Measurements from ENCODE around the gene FOXI2.

FOXI2 gene

GRCh38 chr10:127738512-127739424 lies 1.8 kb downstream of the FOXI2 start:
- in situ Hi-C loops (cut with HindIII; ENCODE audit: low pct_ligation_motif_present, low pct_unique_long_range_greater_than_20kb, low sequenced_read_pairs), result no loop called here
- DNase-seq, result no peak

DNA sequence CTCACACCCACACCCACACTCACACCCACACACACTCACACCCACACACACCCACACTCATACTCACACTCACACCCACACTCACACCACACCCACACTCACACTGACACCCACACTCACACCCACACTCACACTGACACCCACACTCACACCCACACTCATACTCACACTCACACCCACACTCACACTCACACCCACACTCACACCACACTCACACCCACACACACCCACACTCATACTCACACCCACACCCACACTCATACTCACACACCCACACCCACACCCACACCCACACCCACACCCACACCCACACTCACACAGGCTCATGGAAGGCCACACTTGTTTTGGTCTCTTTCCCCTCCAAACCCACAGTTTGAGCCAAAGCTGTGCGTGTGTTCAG lies 2.9 kb downstream of the FOXI2 start:
- DNase-seq, result no peak
- in situ Hi-C loops (cut with HindIII; ENCODE audit: low pct_ligation_motif_present, low pct_unique_long_range_greater_than_20kb, low sequenced_read_pairs), result no loop called here

GRCh38 chr10:127740596-127740995 lies 3.6 kb downstream of the FOXI2 start:
- DNase-seq, result no peak
- in situ Hi-C loops (cut with HindIII; ENCODE audit: low pct_ligation_motif_present, low pct_unique_long_range_greater_than_20kb, low sequenced_read_pairs), result no loop called here

DNA sequence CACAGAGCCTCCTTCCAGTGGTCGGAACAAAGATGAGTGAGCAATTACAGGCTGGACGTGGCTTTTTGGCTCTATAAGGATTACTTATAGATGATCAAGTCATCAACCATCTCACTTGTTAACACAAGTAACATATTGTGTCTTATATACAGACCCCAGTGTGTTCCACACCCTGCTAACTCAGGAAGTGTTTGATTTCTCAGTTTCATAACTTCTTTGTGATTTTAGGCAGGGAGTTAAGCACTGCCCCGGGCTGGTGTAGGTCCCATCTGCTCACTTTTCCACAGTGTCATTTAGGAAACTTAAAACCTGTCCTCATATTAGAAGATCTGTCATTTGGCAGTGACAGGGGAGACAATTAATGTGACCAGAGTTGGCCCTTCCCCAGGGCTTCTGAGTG lies 6.2 kb downstream of the FOXI2 start:
- in situ Hi-C loops (cut with HindIII; ENCODE audit: low pct_ligation_motif_present, low pct_unique_long_range_greater_than_20kb, low sequenced_read_pairs), result no loop called here
- no peak for DNase-seq

DNA sequence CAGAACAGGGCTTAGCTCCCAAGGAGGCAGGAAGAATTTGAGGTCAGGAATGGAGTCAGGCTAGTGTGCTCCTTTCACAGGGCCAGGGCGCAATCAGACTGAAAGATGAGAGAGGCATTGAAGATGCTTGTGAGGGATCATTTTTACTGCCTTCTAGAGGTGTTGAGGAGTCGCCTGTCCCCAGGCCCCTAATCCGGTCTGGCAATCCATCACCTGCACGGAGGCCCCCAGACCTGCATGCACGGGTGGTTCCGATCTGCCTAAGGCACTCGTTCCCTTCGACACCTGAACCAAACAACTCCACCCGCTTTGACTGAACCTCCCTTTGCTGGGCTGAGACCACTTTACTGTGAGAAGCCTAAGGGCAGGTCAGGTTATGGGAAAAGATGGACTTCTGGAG lies 8.0 kb downstream of the FOXI2 start:
- DNase-seq, result no peak
- in situ Hi-C loops (cut with HindIII; ENCODE audit: low pct_ligation_motif_present, low pct_unique_long_range_greater_than_20kb, low sequenced_read_pairs), result no loop called here

DNA sequence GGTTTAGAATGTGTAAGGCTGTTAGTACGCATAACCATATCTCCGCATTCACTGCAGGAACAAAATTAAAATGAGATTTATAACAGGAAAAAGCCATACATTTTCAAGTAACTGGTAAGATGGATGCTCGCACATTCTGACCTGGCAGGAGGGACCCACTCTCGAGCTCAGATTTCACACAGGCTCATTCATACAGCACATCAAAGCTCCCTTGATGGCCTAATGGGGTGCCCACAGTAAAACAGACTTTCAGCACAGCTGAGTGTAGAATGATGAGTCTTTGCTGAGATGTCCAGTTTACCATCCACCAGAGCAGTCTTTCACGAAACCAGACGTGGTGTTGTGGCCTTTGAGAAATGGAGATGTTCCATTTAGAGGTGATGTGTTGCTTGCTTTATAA lies 8.9 kb downstream of the FOXI2 start:
- in situ Hi-C loops (cut with HindIII; ENCODE audit: low pct_ligation_motif_present, low pct_unique_long_range_greater_than_20kb, low sequenced_read_pairs), result no loop called here
- no peak for DNase-seq

GRCh38 chr10:127755753-127756152 lies 18.8 kb downstream of the FOXI2 start:
- in situ Hi-C loops (cut with HindIII; ENCODE audit: low pct_ligation_motif_present, low pct_unique_long_range_greater_than_20kb, low sequenced_read_pairs), result no loop called here
- DNase-seq, result no peak

DNA sequence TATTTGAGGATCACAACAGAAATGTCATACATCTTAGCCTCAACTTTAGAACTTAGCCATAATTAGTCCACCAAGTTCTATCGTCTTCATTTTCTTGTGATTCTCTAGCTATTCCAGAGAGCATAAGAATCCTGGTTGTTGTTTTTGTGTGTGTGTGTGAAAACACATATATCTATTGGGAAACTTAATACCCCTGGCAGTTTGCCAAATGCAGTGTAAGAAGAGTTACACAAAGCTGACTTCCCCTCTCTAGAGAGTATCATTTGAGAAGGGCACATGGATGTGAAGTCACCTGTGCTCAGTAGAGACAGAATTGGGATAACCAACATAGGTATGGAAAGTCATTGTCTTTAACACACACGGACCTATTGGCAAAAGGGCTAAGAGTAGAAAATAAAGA lies 19.3 kb downstream of the FOXI2 start:
- no peak for DNase-seq

DNA sequence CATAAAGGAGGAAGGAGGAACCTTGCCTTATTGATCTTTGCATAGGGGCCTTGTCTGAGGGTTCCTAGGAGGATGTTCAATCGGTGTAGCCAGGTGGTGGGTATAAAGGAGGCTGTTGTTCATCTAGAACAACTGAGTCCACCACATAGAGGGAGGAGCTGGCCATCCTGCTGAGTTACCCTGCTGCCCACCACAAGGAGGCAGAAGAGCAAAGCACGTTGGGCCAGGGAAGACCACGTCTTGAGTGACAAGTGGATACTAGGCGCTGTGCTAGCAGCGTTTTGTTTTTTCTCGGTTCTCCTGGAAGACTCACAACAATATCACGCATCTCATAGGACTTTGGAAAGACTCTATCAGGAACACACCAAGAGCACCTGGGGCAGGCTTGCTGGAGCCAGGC lies 20.0 kb downstream of the FOXI2 start:
- DNase-seq, result no peak
- in situ Hi-C loops (cut with HindIII; ENCODE audit: low pct_ligation_motif_present, low pct_unique_long_range_greater_than_20kb, low sequenced_read_pairs), result no loop called here

More for the DNA sequence above, 19.3 kb downstream of the FOXI2 start:
- in situ Hi-C loops (cut with HindIII; ENCODE audit: low pct_ligation_motif_present, low pct_unique_long_range_greater_than_20kb, low sequenced_read_pairs), result no loop called here

DNA sequence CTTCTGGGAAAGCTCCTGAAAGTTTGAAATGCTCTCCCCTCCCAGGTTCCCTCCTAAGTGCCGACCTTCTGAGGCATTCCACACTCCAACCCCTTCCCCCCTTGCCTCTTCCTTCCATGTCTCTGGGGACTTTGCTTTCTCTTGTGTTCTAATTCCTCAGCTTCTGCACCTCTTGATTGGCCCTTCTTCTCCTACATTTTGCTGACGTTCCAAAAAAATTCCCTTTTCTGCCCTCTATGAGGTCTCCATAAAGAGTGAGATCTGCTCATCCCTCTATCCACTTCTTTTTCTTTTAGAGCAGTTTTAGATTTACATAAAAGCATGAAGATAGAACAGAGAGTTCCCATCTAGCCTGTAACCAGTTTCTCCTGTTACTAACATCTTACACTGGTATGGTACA lies 22.3 kb downstream of the FOXI2 start:
- DNase-seq, result no peak
- in situ Hi-C loops (cut with HindIII; ENCODE audit: low pct_ligation_motif_present, low pct_unique_long_range_greater_than_20kb, low sequenced_read_pairs), result no loop called here

DNA sequence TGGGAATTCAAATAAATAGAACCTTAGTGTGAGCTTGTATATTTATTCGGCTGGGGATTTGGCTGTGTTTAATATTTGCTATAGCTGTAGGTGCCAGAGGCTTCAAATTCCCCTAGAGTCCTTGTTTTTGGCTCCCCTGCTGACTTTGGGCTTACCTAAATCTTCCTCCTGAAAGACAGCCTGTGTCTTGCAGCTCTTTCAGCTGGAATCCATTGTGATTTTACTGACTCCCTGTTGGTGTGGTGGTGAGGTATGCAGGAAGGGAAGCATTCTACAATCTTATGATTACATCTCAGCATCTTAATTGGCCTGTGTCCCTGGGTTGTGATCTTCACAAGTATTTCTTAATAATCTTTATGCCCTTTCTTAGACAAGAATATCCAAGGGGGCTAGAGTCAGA lies 25.9 kb downstream of the FOXI2 start:
- in situ Hi-C loops (cut with HindIII; ENCODE audit: low pct_ligation_motif_present, low pct_unique_long_range_greater_than_20kb, low sequenced_read_pairs), result no loop called here
- no peak for DNase-seq

DNA sequence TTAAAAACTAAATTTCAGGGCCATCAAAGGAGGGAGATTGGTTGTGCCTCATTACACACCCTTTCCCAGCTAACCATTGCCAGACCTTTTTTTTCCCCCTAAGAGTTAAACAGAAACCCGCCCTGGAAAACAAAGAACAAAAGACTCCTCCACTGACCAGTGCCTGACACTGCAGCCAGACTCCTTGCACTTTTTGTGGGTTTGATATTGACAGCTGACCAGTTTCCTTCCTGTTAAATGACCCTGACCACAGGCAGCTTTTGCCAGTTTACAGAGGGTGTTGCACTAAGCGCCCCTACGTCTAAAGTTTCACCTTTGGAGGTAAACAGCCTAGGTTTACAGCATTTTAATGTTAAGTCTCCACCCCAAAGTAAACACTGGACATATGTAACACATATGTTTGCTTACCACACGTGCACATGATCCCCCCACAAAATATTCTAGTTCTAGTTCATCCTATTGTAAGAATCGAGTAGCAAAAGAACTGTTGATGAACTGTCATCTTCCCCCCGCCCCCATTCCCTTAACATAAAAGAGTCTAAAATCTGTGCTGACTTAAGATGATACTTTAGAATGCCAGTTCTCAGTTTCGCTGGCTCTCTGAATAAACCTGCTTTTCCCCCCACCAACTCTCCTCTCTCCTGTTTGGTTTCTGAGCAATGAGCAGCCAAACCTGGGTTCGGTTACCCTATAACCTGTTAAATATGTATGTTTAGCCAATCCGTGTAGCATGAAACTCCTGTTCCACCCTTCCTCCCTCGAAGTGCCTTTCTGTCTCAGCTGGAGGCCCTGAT lies 38.0 kb downstream of the FOXI2 start:
- in situ Hi-C loops (cut with HindIII; ENCODE audit: low pct_ligation_motif_present, low pct_unique_long_range_greater_than_20kb, low sequenced_read_pairs), result no loop called here
- no peak for DNase-seq

- no peak for DNase-seq
- in situ Hi-C loops (cut with HindIII; ENCODE audit: low pct_ligation_motif_present, low pct_unique_long_range_greater_than_20kb, low sequenced_read_pairs), result no loop called here
Observed at GRCh38 chr10:127776816-127777215, 39.8 kb downstream of the FOXI2 start.

GRCh38 chr10:127781412-127781811 lies 44.4 kb downstream of the FOXI2 start:
- in situ Hi-C loops (cut with HindIII; ENCODE audit: low pct_ligation_motif_present, low pct_unique_long_range_greater_than_20kb, low sequenced_read_pairs), result no loop called here
- DNase-seq, result no peak

DNA sequence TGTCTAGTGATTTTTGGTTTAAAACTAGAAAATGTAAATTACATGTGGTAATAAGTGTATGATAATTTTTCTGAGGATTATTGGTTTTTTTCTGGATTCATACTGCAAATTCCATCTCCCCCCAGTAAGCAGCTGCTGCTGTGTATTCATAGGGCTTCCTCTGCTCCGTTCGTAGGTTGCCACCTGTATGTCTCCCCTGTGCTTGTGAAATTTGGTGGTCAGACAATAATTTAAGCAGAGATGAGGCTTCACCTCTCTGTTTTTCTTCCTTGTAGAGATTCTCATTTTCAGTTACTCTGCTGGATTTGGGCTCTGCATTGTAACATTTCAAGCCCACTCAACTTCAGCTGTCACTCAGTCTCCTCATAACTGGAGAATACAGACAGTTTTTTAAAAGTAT lies 50.9 kb downstream of the FOXI2 start:
- in situ Hi-C loops (cut with HindIII; ENCODE audit: low pct_ligation_motif_present, low pct_unique_long_range_greater_than_20kb, low sequenced_read_pairs), result no loop called here
- no peak for DNase-seq

DNA sequence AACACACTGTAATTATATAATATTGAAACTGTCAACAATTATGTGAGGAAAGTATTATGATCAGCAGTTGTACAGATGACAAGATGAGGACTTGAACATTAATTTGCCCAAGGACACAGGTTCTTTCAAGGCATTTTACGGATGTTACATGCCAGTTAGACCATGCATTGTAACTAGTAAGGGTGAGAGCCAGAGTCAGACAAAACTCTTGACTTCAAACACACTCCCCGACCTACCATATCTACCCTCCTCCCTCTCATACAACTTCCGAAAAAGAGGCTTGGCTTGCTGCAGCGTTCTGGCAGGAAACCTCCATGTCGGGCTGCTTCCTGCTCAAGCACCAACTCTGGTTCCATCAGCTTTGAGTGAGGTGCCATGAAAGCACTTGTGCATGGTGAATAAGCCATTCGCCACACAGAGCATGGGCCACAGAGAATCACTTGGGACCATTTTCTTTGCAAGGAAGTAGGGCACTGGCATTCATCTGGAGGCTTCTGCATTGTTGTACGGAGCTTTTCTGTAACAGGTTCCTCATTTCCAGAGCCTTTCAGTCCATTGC lies 53.2 kb downstream of the FOXI2 start:
- DNase-seq, result no peak
- in situ Hi-C loops (cut with HindIII; ENCODE audit: low pct_ligation_motif_present, low pct_unique_long_range_greater_than_20kb, low sequenced_read_pairs), result no loop called here
